Measurements from ENCODE around the gene TNS1. TPM values are rescaled to one million over a fixed set of nuclear protein-coding genes. Genes with fewer than 3 reads are reported as not detected.
"Not testable (repeated sequence)": the region's sequence is repeated elsewhere in the genome, so short reads cannot be mapped to it uniquely, and the experiment has no call there.

Gene TNS1
- total and polyA plus RNA-seq, 8 donors = 38.5 to 166 (median 102) TPM

GRCh38 chr2:218021536-218022071 lies 18.8 kb upstream of the TNS1 start:
- H3K4me3 ChIP-seq = no peak overlapping the region
- DNase-seq = peak in 5 of 6 donors; percentile 3 to 54 (median 23)
- FAIRE-seq = no peak
- H3K36me3 ChIP-seq = no peaks in the 10 kb centered on the region
- TF ChIP-seq, protein P1, sequence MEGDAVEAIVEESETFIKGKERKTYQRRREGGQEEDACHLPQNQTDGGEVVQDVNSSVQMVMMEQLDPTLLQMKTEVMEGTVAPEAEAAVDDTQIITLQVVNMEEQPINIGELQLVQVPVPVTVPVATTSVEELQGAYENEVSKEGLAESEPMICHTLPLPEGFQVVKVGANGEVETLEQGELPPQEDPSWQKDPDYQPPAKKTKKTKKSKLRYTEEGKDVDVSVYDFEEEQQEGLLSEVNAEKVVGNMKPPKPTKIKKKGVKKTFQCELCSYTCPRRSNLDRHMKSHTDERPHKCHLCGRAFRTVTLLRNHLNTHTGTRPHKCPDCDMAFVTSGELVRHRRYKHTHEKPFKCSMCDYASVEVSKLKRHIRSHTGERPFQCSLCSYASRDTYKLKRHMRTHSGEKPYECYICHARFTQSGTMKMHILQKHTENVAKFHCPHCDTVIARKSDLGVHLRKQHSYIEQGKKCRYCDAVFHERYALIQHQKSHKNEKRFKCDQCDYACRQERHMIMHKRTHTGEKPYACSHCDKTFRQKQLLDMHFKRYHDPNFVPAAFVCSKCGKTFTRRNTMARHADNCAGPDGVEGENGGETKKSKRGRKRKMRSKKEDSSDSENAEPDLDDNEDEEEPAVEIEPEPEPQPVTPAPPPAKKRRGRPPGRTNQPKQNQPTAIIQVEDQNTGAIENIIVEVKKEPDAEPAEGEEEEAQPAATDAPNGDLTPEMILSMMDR (IDR thresholded peaks at IDR 0.05) = no peak
- no peaks in the 10 kb centered on the region for H3K9me3 ChIP-seq
- intact Hi-C loops (cut with DNase I) = no loop called here
- ATAC-seq = no peak
- H3K27ac ChIP-seq = no peak overlapping the region
- H3K4me1 ChIP-seq = peaks cover 13 to 25% (median 22%) of the 10 kb centered on the region in 3 donors
- no peaks in the 10 kb centered on the region for H3K27me3 ChIP-seq
- WGBS, 2 donors = 89 to 90% methylated on average over 12 of the region's 12 CpGs

- Histone ChIP-seq H3K27me3 (no peaks in the 10 kb centered on the region), H3K36me3 (no peaks in the 10 kb centered on the region), H3K4me3 (no peak overlapping the region), H3K9me3 (no peaks in the 10 kb centered on the region), H3K27ac (no peak overlapping the region), H3K4me1 (peaks cover 14 to 20% (median 18%) of the 10 kb centered on the region in 3 donors)
- intact Hi-C loops (cut with DNase I) = no loop called here
- WGBS, 2 donors = 83 to 86% methylated on average over 6 of the region's 6 CpGs
- peak in 5 of 6 donors; percentile 1 to 55 (median 30) for DNase-seq
- ATAC-seq = no peak
- TF ChIP-seq, protein P1 (IDR thresholded peaks at IDR 0.05) = no peak
- no peak for FAIRE-seq
These were observed 18.3 kb upstream of the TNS1 start for GRCh38 chr2:218020966-218021535.

GRCh38 chr2:218020281-218020680 lies 17.5 kb upstream of the TNS1 start:
- peaks cover 14 to 20% (median 18%) of the 10 kb centered on the region in 3 donors for H3K4me1 ChIP-seq
- H3K27ac ChIP-seq = no peak overlapping the region
- H3K9me3 ChIP-seq = no peaks in the 10 kb centered on the region
- DNase-seq = peak in 1 of 6 donors; percentile 30
- no peak overlapping the region for H3K4me3 ChIP-seq
- no peak for FAIRE-seq
- no peak for ATAC-seq
- no peaks in the 10 kb centered on the region for H3K36me3 ChIP-seq
- intact Hi-C loops (cut with DNase I) = no loop called here
- no peaks in the 10 kb centered on the region for H3K27me3 ChIP-seq
- TF ChIP-seq, protein P1 (IDR thresholded peaks at IDR 0.05) = no peak
- WGBS, 2 donors = 93% methylated on average over 5 of the region's 5 CpGs

- H3K4me3 ChIP-seq = no peak overlapping the region
- intact Hi-C loops (cut with DNase I) = no loop called here
- H3K9me3 ChIP-seq = no peaks in the 10 kb centered on the region
- no peaks in the 10 kb centered on the region for H3K36me3 ChIP-seq
- 89 to 91% methylated on average over 7 of the region's 7 CpGs for WGBS, 2 donors
- ATAC-seq (no peak), FAIRE-seq (no peak), DNase-seq (peak in 3 of 6 donors; percentile 2 to 14 (median 4))
- no peaks in the 10 kb centered on the region for H3K27me3 ChIP-seq
- H3K4me1 ChIP-seq = peaks cover 14 to 20% (median 18%) of the 10 kb centered on the region in 3 donors
- TF ChIP-seq, protein P1 (IDR thresholded peaks at IDR 0.05) = no peak
- H3K27ac ChIP-seq = no peak overlapping the region
These were observed 16.7 kb upstream of the TNS1 start for GRCh38 chr2:218019411-218020060.

GRCh38 chr2:218018842-218019125 lies 16.0 kb upstream of the TNS1 start:
- H3K4me3 ChIP-seq; FAIRE-seq; intact Hi-C loops (cut with DNase I); ATAC-seq; H3K27me3 ChIP-seq; H3K36me3 ChIP-seq; H3K9me3 ChIP-seq; DNase-seq: not testable (repeated sequence)
- WGBS, 2 donors = 86 to 89% methylated on average over 4 of the region's 4 CpGs
- Histone ChIP-seq H3K27ac (peak overlapping the region in 1 of 4 donors; percentile 66), H3K4me1 (peaks cover 14 to 20% (median 18%) of the 10 kb centered on the region in 3 donors)

Measured in pancreas (tissue), 10 donors.